Measurements from ENCODE around the gene MEGF11.

The MEGF11 gene

DNA sequence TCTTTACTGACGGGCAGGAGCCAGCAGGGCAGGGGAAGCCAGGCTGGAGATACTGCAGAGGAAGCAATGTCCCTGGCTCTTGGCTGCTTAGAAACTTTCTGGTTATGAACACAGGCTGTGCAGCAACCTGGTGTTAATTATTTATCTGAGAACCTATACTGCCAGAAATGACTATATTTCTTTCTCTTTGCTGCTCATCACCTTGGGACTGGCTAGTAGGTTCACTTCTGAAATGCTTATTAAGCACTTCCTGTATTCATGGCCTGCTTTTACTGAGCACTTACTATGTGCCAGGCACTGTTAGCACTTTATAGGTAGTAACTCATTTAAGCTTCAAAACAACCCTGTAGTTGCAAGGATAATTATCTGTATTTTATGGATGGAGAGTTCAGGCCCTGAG lies 326.7 kb downstream of the MEGF11 start:
- no peak for DNase-seq

DNA sequence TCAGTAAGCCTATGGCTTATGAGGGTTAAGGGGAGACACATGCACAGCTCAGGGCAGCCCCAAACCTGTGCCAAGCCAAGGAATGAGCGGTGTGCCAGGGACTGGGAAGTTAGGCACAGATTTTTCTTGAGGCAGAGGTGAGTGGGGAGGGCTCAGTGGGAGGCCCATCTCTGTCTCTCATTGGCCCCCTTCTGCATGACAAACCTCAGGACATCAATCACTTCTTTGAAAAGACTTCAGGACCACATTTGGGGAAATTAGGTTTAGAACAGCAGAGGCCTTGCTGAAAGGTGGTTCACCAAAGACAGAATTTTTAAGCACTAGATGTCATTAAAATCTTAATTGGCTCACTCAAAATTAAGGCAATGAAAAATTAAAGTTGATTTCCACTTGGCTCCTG lies 327.1 kb downstream of the MEGF11 start:
- no peak for DNase-seq

DNA sequence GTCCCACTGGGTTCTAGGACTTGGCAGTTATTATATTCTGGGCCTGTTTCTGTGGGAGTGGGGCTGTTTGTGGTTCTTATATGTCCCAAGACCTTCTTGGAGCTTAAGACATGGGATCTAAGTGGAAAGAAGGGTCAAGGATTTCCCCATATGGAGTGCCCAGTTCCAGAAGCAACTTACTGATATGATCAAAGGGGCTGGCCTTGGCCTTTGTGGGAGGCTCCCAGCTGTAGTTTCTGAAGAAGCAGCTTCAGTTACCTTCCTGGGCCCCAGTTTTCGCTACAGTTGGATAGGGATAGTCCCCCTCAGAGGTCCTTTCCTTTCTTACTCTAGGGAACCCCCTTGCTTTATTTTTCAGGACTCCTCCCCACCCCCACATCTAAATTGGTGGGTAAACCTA lies 328.2 kb downstream of the MEGF11 start:
- DNase-seq, result no peak

DNA sequence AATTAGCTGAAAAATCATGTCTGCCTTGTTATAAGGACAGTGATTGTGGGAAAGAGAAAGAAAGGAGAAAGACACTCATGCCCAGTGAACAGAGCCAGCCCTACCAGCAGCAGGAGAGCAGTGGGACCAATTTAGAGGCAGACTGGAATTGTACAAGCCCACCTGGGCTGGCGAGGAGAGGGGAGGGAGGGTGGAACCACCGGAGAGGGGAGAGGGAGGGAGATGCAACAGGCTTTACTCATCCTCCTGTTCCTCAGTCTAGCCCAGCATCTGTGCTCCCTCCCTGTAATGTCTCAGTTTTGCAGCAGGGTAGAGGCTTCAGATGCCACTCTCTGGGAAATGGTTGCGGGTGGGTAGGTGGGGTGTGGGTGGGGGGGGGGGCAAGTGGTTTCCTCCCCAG lies 329.5 kb downstream of the MEGF11 start:
- no peak for DNase-seq

DNA sequence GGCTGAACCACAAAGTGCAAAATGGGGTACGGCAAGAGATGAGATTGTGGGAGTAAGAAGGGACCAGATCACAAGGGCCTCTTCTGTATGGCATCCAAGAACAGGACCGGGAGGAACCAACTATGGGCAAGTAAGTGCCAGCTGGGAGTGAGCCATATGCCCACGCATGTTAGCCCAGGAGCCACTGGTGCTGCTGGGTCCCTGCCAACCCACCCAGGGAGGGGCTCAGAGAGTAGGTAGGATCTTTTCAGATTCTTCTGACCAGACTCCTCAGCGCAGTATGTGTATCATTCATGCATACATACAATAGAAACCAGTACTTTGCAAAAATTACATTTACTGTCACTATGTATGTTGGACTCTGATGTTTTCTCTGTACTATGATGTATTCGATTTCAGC lies 330.3 kb downstream of the MEGF11 start:
- DNase-seq, result no peak

DNA sequence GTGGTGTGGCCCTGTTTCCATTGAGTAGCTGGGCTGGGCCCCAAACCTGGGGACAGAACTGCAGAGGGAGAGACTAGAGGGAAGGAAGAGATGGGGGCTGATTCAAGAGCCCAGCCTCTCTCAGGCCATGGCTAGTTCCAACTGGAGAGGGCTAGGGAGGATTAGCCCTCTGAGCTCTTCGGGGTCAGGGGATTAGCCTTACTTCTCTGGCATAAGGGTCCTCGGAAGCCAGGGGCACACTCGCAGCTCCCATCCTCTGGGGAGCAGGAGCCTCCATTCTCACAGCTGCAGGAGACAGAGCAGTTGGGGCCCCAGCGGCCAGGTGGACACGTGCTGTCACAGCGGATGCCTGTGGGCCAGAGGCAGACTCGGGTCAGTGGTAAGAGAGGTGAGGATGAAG lies 330.9 kb downstream of the MEGF11 start:
- no peak for DNase-seq

DNA sequence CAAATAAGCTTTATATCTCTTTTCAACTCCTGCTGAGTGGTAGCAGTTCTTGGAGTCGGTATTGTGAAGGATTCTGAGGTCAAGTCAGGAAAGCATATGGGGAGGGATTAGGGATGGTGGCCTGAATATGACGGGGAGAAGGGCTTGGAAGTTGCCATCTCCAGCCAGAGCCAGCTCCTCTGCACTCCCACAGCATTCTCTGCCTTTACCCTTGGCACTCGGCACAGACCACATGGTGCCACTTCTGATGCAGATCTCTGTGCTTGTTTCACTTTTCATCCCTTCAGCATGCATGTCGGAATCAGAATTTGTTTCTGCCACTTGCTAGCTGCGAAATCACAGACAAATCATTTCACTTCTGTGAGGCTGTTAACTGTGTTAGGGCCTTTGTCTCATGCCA lies 331.8 kb downstream of the MEGF11 start:
- DNase-seq, result no peak

DNA sequence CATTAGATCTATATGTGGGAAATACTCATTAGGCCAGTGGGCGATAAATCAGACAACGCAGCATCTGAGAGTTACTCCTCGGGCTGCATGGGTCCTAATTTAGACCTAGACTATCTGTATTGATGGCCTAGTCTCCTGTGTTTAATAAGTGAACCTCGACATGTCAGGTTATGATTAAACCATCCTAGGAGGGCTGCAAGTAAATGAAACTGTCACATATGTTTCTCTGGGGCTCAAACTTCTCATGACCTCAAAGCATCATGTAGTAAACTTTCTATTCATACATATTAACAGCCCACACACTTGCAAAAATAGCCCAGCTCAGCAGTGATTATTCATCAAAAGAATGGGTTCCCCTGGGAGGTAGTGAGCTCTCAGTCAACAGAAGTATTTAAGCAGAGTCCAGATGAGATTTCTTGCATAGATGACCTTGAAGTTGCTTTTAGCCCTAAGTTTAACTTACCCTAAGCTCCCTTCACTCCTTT lies 332.7 kb downstream of the MEGF11 start:
- DNase-seq, result no peak

DNA sequence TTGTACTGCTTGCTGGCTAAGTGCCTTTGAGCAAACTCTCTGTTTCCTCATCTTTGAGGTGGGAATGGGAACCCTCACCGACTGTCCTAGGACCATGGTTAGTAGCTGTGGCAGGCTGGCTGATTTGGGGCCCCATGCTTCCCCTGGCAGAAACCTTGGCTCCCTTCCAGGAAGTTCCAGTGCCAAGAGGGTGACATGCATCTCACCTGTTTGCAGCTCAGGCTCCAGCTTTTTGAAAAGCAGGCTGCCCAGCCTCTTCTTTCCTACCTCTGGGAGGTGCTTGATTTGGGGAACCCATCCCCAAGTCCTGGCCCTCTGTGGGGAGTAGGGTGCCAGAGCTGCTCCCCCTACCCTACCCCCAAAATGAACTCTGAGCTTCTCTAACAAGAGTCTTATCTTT lies 333.4 kb downstream of the MEGF11 start:
- DNase-seq, result no peak

DNA sequence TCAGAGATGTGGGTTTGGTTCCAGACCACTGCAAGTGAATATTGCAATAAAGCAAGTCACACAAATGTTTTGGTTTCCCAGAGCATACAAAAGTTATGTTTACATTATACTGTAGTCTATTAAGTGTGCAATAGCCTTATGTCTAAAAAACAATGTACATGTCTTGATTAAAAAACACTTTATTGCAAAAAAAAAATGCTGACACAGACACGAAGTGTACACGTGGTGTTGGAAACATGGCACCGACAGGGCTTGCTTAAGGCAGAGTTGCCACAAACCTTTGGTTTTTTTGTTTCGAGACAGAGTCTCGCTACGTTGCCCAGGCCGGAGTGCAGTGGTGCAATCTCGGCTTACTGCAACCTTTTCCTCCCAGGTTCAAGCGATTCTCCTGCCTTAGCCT lies 334.2 kb downstream of the MEGF11 start:
- no peak for DNase-seq

DNA sequence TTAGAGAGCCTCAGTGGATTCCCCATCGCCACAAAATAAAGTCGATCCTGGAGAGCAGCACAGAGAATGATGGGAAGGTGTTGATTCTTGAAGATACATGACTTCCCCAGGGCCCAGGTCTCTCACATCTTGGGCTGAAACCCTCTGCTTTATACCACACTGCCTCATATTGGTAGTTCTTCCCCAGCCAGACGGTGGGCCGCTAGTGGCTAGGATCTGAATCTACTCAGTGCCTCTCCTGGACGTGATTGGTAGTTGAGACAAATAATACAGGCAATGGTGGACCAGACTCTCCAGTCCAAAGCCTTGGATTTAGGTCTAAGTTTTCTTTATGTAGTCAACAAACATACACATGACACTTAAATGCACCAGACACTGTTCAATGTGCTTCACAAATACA lies 334.6 kb downstream of the MEGF11 start:
- no peak for DNase-seq

DNA sequence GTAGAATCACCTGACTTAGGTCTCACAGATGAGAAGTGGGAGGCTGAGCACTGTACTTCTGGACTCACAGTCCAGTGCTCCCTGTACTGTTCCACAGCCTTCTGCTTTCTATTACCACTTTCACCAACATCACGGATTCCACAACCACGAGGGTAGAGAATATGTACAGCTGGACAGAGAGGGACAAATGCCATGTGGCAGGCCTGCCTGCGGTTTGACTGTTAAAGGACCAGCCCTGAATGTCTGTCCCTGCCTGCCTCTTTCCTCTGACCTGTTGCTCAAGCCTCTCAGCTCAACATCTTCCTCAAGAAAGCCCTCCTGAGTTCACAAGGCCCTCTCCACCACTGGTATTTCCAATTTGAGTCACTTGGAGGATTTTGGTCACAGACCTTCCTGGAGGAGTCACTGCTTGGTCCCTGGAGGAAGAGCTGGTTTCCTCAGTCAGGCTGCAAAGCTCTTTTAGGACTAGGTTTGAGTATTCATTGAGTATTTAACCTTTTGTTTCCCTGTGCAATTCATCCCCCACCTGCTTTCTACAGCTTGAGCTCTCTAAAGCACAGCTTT lies 335.1 kb downstream of the MEGF11 start:
- no peak for DNase-seq

DNA sequence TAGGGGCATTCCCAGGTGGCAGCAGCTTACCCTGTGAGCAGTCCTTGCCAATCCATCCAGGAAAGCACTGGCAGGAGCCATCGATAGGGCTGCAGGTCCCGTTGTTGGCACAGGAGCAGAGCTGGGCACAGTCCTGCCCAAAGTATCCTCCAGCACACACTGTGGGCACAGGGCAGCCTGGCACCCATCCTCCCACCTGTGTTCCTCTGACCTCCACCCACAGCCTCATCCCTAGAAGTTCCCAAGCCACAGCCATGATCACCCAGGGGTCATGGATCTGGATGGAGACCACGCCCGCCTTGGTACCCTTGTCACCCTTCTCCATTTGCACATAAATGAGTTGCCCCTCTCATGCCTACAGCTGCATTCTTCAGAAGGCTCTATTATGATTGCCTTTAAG lies 335.6 kb downstream of the MEGF11 start:
- DNase-seq, result no peak

DNA sequence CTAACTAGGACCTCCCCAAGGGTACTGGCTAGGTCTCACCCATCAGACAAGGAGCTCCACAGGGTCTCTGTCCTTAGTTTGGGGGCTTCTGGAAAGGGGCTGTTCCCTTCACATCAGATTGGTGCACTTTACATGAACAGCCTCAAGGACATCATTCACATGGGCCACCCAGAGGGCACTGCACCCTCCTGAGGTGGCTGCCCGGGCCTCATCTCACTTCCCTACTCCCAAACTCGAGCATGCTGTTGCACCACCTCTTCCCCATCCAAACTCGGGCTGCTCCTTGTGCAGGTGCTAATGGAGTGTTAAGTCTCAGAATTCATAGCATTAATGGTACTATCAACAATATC lies 336.2 kb downstream of the MEGF11 start:
- no peak for DNase-seq

DNA sequence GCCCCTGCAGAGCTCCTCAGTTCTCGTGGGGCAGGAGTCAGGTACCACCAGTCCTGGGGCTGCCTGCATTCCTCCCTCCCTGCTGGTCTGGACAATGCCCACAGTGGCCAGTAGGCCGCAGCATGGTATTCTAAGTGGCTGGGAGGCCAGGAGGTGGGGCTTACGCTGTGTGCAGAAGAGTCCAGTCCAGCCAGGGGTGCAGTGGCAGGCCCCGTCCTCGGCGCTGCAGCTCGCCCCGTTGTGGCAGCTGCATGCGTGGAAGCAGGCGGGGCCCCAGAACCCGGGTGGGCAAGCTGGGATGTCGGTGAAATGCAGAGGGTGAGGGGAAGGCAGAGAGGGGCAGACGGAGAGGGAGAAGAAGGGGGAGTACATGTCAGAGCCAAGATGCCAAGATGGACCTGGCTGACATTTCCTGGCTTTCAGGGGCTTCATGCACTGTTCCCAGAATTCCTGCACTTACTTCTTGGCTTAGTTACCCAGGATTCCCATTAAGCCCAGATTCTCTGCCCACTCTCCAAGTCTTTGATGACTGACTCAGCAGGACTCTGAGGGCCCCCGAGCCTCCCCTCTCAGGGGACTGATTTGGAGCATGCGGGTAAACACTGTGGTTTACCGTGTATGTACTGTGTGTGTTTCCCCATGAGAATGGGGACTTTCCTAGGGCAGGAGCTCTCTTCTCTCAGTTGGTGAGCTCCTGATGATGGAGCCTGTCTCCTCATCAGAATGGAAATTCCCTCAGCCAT lies 336.7 kb downstream of the MEGF11 start:
- peak; percentile 41 for DNase-seq

DNA sequence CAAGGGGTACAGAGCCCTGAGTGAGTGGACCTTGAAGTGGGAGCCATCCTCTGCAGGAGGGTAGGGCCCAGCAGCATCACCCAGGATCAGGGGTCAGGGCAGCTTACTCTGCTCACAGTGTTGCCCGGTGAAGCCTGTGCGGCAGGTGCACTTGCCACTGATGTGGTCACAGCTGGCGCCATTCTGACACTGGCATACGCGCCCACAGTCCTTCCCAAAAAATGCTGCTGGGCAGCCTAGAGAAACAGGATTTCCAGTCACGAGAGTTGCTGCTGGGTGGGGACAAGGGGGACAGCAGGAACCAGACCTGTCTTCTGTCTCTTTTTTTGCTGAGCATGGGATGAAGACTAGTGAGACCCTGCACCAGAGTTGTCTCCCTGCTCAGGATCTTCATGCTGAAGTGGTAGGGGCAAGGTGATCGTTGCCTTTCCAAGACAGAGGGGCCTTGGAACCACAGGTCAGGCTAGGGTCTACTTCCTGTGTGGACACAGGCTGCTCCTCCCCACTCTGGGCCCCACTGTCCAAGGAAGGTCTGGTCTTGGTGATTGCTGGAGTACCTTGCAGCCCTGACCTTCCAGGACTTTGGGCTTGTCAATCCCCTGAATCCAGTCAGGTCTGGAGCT lies 337.4 kb downstream of the MEGF11 start:
- no peak for DNase-seq

DNA sequence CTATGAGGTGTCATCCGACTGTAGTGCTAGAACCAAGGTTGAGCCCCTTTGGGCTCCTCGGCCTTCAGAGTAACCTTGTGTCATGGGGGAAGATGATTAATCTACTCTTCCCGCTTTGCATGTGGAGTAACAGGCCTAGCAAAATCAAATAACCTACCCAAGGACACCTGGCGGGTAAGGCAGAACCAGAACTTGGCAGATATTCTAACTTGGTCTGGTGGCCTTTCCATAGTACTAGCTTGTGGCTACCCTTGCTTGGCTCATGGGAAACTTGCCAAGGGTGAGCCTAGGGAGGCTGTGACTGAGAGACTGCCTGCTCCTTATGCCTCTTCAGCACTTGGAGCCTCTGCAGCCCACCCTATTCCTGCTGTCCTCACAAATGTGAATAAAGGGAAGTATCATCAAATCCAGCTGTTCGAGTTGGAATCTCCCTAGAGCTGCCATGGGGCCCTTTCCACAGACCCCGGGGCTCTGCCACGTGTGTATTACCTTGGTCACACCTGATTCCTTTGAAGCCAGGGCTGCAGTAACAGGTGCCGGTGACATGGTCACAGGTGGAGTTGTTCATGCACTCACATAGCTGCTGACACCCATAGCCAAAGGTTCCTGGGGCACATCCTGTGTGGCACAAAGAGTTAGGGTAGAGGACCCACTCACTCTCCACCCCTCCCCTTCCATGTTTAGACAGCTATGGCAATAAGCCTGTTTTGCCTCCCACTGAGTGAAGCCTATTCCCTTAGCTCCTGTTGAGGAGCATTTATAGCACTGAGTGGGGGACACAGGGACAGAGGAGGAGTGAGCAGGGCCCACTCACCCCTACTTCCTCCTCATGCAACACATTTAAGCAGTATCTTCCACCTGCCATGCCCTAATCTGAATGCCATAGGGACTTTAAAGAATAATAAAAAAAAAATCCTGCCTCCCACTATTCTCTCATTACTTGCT lies 338.3 kb downstream of the MEGF11 start:
- no peak for DNase-seq

DNA sequence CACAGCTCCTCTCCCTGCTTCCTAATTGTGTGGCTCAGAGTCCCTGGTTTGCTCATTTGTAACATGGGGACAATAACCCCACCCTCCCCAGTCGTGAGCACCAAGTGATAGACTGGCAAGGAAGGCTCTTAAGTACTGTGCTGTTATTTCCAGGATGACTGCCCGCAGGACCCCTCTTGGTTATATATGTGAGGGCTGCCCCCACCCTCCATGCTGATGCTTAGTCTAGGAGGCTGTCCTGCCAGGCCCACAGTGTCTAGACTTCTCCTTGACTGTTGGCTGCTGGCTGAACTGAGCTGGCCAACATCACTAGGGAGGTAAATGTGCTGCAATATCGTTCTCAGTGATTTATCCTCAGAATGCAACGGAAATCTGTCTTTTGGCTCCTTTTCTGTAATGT lies 339.2 kb downstream of the MEGF11 start:
- DNase-seq, result no peak

DNA sequence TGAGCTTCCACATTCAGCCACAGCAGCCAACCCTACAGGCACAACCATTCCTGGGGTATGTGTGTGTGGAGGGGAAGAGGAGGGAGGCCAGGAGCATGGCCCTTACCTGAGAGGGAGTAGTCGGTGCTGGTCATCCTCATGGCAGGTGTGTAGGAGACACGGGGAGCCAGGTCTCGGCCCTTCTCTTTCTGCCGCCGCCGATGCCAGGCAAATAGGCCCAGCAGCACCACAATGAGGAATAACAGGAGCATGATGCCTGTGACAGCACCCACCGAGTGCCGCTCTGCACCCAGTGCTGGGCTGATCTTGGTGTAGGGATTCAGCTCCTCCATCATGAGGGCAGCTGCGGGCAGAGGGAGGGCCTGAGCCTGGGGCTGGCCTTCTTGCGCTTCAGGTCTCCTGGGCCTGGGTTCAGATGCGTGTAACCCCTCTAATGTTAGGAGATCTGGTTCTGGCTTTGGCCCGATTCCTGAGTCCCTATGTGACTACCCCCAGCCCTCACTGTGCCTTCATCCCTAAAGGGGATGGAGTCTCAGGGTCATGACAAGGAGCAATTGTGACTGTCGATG lies 339.8 kb downstream of the MEGF11 start:
- DNase-seq, result no peak

DNA sequence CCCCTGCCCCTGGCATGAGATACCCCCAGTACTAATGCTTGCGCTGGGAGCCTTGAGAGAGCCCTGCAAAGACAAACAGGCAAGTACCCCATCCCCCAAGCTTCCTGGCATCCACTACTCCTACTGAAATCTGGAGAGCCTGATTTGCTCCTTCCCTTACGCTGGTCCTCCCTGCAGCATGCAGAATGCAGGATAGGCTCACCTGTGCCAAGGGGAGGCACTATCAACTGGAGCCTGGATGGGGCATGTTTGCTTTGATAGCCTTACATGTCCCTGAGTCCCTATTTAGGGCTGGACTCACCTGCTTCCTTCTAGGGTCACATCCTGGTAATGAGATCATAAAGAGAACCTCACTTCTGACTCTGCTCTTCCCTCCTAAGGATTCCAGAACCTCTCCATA lies 341.3 kb downstream of the MEGF11 start:
- no peak for DNase-seq

DNA sequence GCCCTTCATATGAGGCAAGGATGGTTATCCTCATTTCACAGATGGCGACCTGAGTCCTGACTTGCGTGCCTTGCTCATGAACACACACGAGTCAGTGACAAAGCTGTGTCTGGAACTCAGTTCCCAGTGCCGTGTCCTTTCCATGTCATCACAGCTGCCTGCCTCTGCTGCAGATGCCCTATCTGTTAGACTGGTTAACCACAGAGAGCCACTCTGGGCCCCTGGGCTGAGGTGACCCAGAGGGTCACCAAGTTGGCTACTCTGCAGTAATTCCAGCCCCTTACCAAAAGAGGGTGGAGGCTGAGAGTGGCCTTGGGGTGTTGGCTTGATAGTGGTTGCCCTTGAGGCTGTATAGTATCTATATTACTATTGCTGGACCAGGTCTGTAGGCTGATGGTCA lies 343.2 kb downstream of the MEGF11 start:
- no peak for DNase-seq

DNA sequence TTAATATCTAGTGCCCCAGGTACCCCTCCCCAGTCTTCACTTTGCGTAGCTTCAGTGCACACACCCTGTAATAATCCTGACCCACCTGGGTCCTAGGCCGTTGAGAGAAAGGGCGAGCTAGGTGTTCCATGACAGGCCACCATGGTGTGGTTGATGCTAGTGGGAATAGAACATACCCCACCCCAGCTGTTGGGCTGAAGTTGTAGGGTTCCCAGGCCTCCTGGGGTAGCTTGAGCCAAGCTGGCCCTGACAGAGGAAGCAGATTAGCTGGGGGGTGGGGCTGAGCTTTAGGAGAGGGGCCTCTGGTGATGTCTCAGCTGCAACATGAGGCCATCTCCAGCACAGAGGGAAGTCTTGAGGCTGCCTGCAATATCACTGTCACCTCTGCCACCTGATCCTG lies 343.7 kb downstream of the MEGF11 start:
- no peak for DNase-seq

DNA sequence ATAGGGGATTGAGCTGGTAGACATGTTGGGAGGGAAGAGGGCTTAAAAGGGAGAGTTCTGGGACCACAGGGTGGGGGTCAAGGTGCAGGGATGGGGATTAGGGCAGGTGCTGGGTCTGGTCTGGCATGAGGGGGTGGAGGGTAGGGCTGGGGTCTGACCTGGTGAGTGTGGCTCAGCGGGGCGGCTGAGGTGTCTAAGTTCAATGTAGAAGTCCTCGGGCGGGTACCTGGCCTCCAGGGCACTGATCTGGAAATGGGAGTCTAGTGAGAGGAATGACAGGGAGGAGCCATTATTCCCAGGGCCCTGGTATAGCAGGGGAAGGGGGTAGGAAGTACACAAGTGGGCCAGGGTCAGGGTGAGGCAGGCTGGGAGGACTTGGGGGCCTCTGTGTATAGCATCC lies 344.7 kb downstream of the MEGF11 start:
- no peak for DNase-seq

Data from stimulated activated CD4-positive, alpha-beta T cell treated with anti-CD3 and anti-CD28 coated beads, Interleukin-4, amount 100 ng/mL, for 1 hour (primary cell).